Aorta (tissue), 5 donors: ENCODE data around the gene ATP5PF. TPM values are rescaled to one million over a fixed set of nuclear protein-coding genes. Genes with fewer than 3 reads are reported as not detected.

ENCODE experiments used
- ATAC-seq: fragments of 200-7000 bp; cut with Tn5 transposase; one replicate; pipeline ENCODE4 v1.9.1; 2022; ENCODE audit warnings: moderate library complexity; ENCODE audit not compliant: low FRiP score
- DNase-seq, 2 donors: peaks; one replicate each; pipeline ENCODE4 v3.0.0-alpha.2; 2020
- H3K27ac ChIP-seq, 2 donors: one replicate each; pipeline ENCODE4 v1.5.1; 2013; ENCODE audit warnings: low read length in 2 of 2, mild to moderate bottlenecking in 2 of 2, moderate library complexity in 2 of 2, control low read depth in 1 of 2, inconsistent platforms in 1 of 2, low read depth in 1 of 2
- H3K27me3 ChIP-seq, 2 donors: one replicate each; pipeline ENCODE4 v1.6.1; 2013; ENCODE audit warnings: control low read depth in 1 of 2, low read length in 1 of 2, mild to moderate bottlenecking in 1 of 2, moderate library complexity in 1 of 2; ENCODE audit not compliant: insufficient read depth in 2 of 2, control insufficient read depth in 1 of 2
- H3K36me3 ChIP-seq, 2 donors: one replicate each; pipeline ENCODE4 v1.6.1; 2013; ENCODE audit warnings: control low read depth in 1 of 2, low read length in 1 of 2, mild to moderate bottlenecking in 1 of 2; ENCODE audit not compliant: insufficient read depth in 2 of 2, control insufficient read depth in 1 of 2
- H3K4me1 ChIP-seq, 2 donors: one replicate each; pipeline ENCODE4 v1.6.1; 2013; ENCODE audit warnings: low read length in 2 of 2, control low read depth in 1 of 2, mild to moderate bottlenecking in 1 of 2, moderate library complexity in 1 of 2; ENCODE audit not compliant: insufficient read depth in 2 of 2, control insufficient read depth in 1 of 2
- H3K4me3 ChIP-seq, 2 donors: one replicate each; pipeline ENCODE4 v1.5.1; 2013; ENCODE audit warnings: low read length in 2 of 2, control low read depth in 1 of 2, mild to moderate bottlenecking in 1 of 2
- H3K9me3 ChIP-seq: one replicate; pipeline ENCODE4 v1.6.1; 2013; ENCODE audit warnings: mild to moderate bottlenecking, low read length; ENCODE audit not compliant: control insufficient read depth
- WGBS, 2 donors: extraction: QIAGEN DNeasy Blood & Tissue Kit; methylation state at CpG; one replicate each; pipeline ENCODE4 v1.1.7; 2013; 5-methylcytosine and 5-hydroxymethylcytosine counted together
- intact Hi-C, 2 donors: fragments of 100-400 bp; cut with DNase I; formaldehyde crosslinking; loops; one replicate each; pipeline versions ENCODE4 v1.14.2 to v1.15.0; 2022
- polyA plus RNA-seq, 2 donors: library from polyadenylated mRNA; stranded (reverse); fragments of 200-250 nt; gene quantifications; one replicate each; pipeline ENCODE4 v1.2.3, GENCODE V29; 2013
- total RNA-seq, 2 donors: library from RNA; stranded (reverse); fragmentation: NEBNext Ultra II Directional; extraction: Animal tissue kit (Norgen Biotek cat#: 25700); gene quantifications; one replicate each; pipeline ENCODE4 v1.2.1, GENCODE V29; 2021
- donor health status: healthy with polysubstance abuse.
- donor health status: Bipolar disorder and iron deficiency.
- donor health status: DM: no; HTN: no; CAD: no.
- donor health status: DM: no; HTN: no; CAD: no.
- donor health status: DM: yes; HTN: yes; CAD: no.

Gene ATP5PF
- total and polyA plus RNA-seq, 4 donors, result 80.5 to 735 (median 177) TPM

- DNase-seq, result no peak
- Histone ChIP-seq H3K4me1 (no peaks in the 10 kb centered on the region), H3K4me3 (no peak overlapping the region), H3K27ac (no peak overlapping the region), H3K9me3 (no peaks in the 10 kb centered on the region), H3K27me3 (no peaks in the 10 kb centered on the region), H3K36me3 (peaks cover 9 to 10% of the 10 kb centered on the region in 2 donors)
- intact Hi-C loops, result no loop called here
- no peak for ATAC-seq
- 61 to 76% methylated on average over 1 of the region's 1 CpG for WGBS, 2 donors
Observed at GRCh38 chr21:25759573-25759972, 24.9 kb upstream of the ATP5PF start.

DNA sequence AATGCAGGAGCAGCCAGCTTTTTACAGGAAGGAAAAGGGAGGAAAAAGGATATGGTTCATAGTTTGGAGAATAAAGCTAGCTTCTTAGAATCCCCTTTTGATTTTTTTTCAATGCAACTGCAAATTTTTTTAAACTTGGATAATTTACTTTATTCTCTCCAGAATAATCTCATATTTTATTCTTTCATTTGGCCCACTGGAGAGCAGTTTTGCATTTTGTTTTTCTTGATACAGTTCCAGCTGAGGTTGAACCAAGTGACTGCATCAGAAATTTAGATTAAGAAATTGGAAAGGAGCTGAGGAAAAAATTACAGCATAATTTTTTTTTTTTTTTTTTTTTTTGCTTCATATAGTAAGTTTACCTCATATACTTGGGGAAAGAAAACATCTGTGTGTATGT, 22.8 kb upstream of the ATP5PF start:
- Histone ChIP-seq H3K9me3 (no peaks in the 10 kb centered on the region), H3K4me3 (no peak overlapping the region), H3K27me3 (no peaks in the 10 kb centered on the region), H3K27ac (no peak overlapping the region), H3K36me3 (peaks cover 3 to 7% of the 10 kb centered on the region in 2 donors), H3K4me1 (no peaks in the 10 kb centered on the region)
- intact Hi-C loops, result no loop called here
- DNase-seq (no peak), ATAC-seq (no peak)

DNA sequence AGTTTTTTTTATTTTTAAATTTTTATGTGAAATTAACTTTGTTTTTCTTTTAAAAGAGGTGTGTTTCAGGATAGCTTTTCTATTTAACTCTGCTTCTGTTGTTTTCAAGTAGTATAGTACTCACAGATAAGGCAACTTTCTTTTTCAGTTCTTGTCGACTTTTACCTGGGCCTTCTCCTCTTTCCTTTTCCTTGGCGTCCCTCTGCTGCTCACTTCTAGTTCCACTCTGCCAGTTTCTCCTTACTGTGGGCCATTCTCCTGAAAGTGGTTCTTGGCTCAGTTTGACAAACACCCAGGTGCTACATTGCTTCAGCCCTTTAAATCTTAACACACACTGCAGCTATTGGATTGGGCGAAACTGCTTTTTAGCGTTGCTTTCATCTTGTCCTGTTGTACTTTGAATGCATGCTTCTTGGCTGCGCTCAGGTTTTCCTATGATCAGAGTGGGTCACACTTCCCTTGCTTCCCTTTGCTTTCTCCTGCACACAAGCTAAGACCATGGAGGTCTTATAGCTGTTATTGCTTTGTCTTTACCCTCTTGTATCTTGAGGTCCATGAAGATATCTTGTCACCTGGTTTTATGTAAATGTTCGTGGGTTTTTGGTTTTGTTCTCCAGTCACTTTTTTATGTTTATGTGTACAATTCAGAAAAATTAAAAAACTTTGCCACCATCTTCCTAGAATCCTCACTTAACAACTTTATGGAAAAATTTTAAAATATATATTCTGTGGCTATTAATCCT, 21.7 kb upstream of the ATP5PF start:
- DNase-seq (no peak), ATAC-seq (no peak)
- no peaks in the 10 kb centered on the region for H3K4me1 ChIP-seq
- no peaks in the 10 kb centered on the region for H3K27me3 ChIP-seq
- no peak overlapping the region for H3K27ac ChIP-seq
- H3K4me3 ChIP-seq, result no peak overlapping the region
- WGBS, 2 donors, result 70 to 72% methylated on average over 6 of the region's 6 CpGs
- intact Hi-C loops, result no loop called here
- no peaks in the 10 kb centered on the region for H3K9me3 ChIP-seq
- H3K36me3 ChIP-seq, result peaks cover 3 to 7% of the 10 kb centered on the region in 2 donors

DNA sequence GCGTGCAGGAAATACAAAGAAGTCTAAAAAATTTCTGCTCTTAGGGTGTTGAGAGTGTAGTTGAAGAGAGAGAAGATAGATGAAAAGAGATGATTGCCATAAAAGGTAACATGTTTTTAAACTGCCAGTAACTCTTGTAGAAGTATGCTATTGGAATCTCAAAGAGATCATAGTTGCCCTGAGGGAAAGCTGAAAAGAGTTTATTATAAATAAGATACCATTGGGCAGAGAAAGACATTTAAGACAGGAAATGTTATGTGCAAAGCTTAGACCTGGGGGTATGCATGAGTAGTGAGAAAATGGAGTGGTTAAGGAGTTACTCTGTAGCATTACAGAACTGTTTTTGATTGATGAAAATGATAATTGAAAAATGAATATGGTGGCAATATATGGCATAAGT, 17.7 kb upstream of the ATP5PF start:
- ATAC-seq (no peak), DNase-seq (no peak)
- H3K4me1 ChIP-seq, result no peaks in the 10 kb centered on the region
- H3K27me3 ChIP-seq, result no peaks in the 10 kb centered on the region
- 96 to 97% methylated on average over 1 of the region's 1 CpG for WGBS, 2 donors
- intact Hi-C loops, result no loop called here
- H3K4me3 ChIP-seq, result no peak overlapping the region
- no peaks in the 10 kb centered on the region for H3K9me3 ChIP-seq
- no peak overlapping the region for H3K27ac ChIP-seq
- peaks cover 0 to 7% of the 10 kb centered on the region in 2 donors for H3K36me3 ChIP-seq

DNA sequence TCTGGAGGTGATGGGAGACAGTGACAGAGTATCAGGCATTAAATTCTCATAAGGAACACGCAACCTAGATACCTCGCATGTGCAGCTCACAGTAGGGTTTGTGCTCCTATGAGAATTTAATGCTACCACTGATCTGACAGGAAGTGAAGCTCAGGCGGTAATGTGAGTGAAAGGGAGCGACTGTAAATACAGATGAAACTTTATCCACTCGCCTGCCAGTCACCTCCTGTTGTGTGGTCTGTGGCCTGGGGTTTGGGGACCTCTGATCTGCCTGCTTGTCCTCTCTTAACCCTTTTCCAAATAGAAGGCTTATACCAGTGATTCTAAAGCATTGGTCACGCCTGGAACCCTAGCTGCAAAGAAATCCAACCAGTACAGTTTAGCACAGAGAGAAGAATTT, 15.4 kb upstream of the ATP5PF start:
- no peak for ATAC-seq
- intact Hi-C loops, result no loop called here
- WGBS, 2 donors, result 90 to 91% methylated on average over 6 of the region's 6 CpGs
- no peak overlapping the region for H3K27ac ChIP-seq
- H3K9me3 ChIP-seq, result no peaks in the 10 kb centered on the region
- no peaks in the 10 kb centered on the region for H3K4me1 ChIP-seq
- H3K27me3 ChIP-seq, result no peaks in the 10 kb centered on the region
- DNase-seq, result no peak
- H3K36me3 ChIP-seq, result peaks cover 0 to 5% of the 10 kb centered on the region in 2 donors
- no peak overlapping the region for H3K4me3 ChIP-seq

GRCh38 chr21:25744854-25745253, 10.2 kb upstream of the ATP5PF start:
- no peak for ATAC-seq
- DNase-seq, result no peak
- WGBS, 2 donors, result 98 to 100% methylated on average over 2 of the region's 2 CpGs
- Histone ChIP-seq H3K9me3 (no peaks in the 10 kb centered on the region), H3K27me3 (no peaks in the 10 kb centered on the region), H3K4me3 (no peak overlapping the region), H3K27ac (no peak overlapping the region), H3K36me3 (no peaks in the 10 kb centered on the region), H3K4me1 (no peaks in the 10 kb centered on the region)
- intact Hi-C loops, result no loop called here

DNA sequence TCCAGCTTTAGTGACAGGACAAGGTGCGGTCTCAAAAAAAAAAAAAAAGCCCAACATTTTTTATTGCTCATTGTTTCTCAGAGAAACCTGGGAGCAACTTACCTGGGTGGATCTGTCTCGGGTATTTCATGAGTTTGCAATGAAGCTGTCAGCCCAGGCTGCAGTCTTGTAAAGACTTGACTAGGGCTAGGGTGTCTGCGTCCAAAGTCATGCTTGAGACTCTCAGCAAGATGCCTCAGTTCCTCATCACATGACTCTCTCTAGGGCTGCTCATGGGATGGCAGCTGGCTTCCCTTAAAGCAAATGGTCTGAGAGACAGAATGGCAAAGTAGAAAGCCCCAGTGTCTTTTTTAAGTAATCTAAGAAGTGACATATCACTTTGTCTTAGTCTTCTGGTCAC, 8.2 kb upstream of the ATP5PF start:
- intact Hi-C loops, result no loop called here
- no peaks in the 10 kb centered on the region for H3K4me1 ChIP-seq
- H3K4me3 ChIP-seq, result no peak overlapping the region
- H3K27me3 ChIP-seq, result no peaks in the 10 kb centered on the region
- H3K36me3 ChIP-seq, result no peaks in the 10 kb centered on the region
- no peak for DNase-seq
- ATAC-seq, result no peak
- WGBS, 2 donors, result 95 to 97% methylated on average over 3 of the region's 3 CpGs
- no peaks in the 10 kb centered on the region for H3K9me3 ChIP-seq
- no peak overlapping the region for H3K27ac ChIP-seq

GRCh38 chr21:25737421-25737820, 2.7 kb upstream of the ATP5PF start:
- no peaks in the 10 kb centered on the region for H3K36me3 ChIP-seq
- no peak for DNase-seq
- H3K27me3 ChIP-seq, result no peaks in the 10 kb centered on the region
- H3K4me1 ChIP-seq, result no peaks in the 10 kb centered on the region
- H3K9me3 ChIP-seq, result no peaks in the 10 kb centered on the region
- no peak overlapping the region for H3K27ac ChIP-seq
- no peak for ATAC-seq
- WGBS, 2 donors, result 64 to 67% methylated on average over 1 of the region's 1 CpG
- intact Hi-C loops, result loop anchor here in 1 of 2 donors (10.0 kb wide), 1 partner anchor 1097 kb away; no protein-coding TSS in a partner anchor
- no peak overlapping the region for H3K4me3 ChIP-seq
